IPS DF 4.7 (cell line): ENCODE measurements around the gene METRNL.
"Not testable (repeated sequence)": the region's sequence is repeated elsewhere in the genome, so short reads cannot be mapped to it uniquely, and the experiment has no call there.

Source experiments
- DNase-seq: peaks from one replicate; pipeline ENCODE4 v3.0.0-alpha.2; 2013; ENCODE audit warnings: low spot score; ENCODE audit errors: extremely low read depth

METRNL gene

GRCh38 chr17:83138820-83139219 lies 59.4 kb downstream of the METRNL start:
- DNase-seq, result no peak

- DNase-seq, result not testable (repeated sequence)
Measured at GRCh38 chr17:83139541-83140248, 60.3 kb downstream of the METRNL start.

GRCh38 chr17:83140249-83140566 lies 60.8 kb downstream of the METRNL start:
- not testable (repeated sequence) for DNase-seq

- no peak for DNase-seq
Measured at GRCh38 chr17:83142619-83143018, 63.2 kb downstream of the METRNL start.

- DNase-seq, result no peak
Measured at GRCh38 chr17:83143817-83144231, 64.4 kb downstream of the METRNL start.
